GM12875 (cell line): Measurements from ENCODE around the gene RAPGEF5.
A peak's percentile ranks its signal among the peaks of the same experiment; 100 is the strongest.

Source experiments
- H3K4me3 ChIP-seq: one replicate; pipeline ENCODE4 v1.5.1; 2011; ENCODE audit warnings: low read depth, low read length, control low read depth
- CTCF ChIP-seq: IDR thresholded peaks from 2 replicates; pipeline ENCODE4 v1.5.1; 2011; ENCODE audit warnings: low read depth, mild to moderate bottlenecking, control low read depth, inconsistent platforms, low read length, moderate library complexity, borderline replicate concordance; ENCODE audit not compliant: insufficient read depth

RAPGEF5 gene

GRCh38 chr7:22356010-22356691 is 803 bp downstream of the RAPGEF5 start:
- H3K4me3 ChIP-seq, result peak overlapping the region; percentile 58
- TF ChIP-seq CTCF, result no peak

- H3K4me3 ChIP-seq, result peak overlapping the region; percentile 58
Observed at GRCh38 chr7:22355620-22356009, 1.3 kb downstream of the RAPGEF5 start.

DNA sequence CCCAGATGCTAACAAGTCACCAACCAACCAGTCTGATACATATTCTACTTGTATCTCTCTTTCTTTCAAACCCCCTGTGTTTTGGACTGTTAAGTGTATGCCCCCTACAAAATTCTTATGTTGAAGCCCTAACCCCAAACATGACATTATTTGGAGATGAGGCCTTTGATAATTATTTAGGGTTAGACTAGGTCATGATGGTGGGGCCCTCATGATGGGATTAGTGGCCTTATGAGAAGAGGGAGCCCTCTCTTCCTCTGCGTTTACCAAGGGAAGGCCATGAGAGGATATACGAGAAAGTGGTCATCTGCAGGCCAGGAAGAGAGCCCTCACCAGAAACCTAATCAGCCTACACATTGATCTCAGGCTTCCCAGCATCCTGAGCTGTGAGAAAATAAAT is 2.5 kb downstream of the RAPGEF5 start:
- TF ChIP-seq CTCF, result no peak
- H3K4me3 ChIP-seq, result no peak overlapping the region

More at GRCh38 chr7:22355620-22356009, 1.3 kb downstream of the RAPGEF5 start:
- no peak for TF ChIP-seq CTCF

DNA sequence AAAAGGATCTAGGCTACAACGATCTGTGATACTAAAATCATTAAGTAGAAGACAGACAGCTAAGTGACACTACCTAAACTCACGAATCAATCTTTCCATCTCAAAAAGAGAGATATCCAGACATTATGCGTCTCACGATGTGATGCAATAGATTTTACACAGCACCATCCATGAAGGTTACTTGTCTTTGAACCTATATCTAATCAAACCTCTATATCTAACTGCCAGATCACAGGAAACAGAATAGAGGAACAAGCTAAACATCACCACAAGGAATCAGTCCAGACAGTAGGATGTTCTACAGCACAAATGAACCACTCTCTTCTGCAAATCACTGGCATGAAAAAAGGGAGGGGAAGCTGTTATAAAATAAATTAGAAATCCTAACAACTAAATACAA is 4.1 kb downstream of the RAPGEF5 start:
- TF ChIP-seq CTCF, result no peak
- no peak overlapping the region for H3K4me3 ChIP-seq

DNA sequence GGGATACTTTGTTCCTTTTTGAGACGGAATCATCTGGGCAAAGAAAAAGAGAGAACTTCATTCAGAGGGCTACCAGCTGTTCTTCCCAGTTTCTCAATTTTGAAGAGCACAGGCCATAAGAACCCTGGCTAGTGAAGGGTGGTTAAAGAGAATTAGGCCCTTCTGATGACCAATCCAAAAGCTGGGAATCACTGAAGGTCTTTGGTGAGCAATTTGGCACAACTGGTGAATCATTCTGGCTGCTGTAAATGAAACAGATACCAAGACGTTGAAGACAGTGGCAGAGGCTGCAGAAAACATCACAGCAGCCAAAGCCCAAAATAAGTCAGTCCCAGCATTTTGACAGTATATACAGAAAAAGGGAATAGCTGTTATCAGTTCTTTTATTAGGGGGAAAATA is 5.1 kb downstream of the RAPGEF5 start:
- no peak overlapping the region for H3K4me3 ChIP-seq
- no peak for TF ChIP-seq CTCF

GRCh38 chr7:22351329-22351692 is 5.6 kb downstream of the RAPGEF5 start:
- no peak overlapping the region for H3K4me3 ChIP-seq

More at GRCh38 chr7:22351329-22351692, 5.6 kb downstream of the RAPGEF5 start:
- TF ChIP-seq CTCF, result no peak
